IMR-90 (cell line): ENCODE results near the gene POU2AF1.

ENCODE experiments used
- BHLHE40 ChIP-seq: fragments of 150-350 bp; IDR thresholded peaks from 2 replicates; pipeline ENCODE4 v1.6.1; 2016; ENCODE audit warnings: mild to moderate bottlenecking, low read depth, low read length
- CEBPB ChIP-seq: IDR thresholded peaks from 2 replicates; pipeline ENCODE4 v1.6.1; 2012; ENCODE audit warnings: low read depth, low read length, improper control_type of control experiment
- FOS ChIP-seq: fragments of 150-350 bp; IDR thresholded peaks from 2 replicates; pipeline ENCODE4 v1.6.1; 2016; ENCODE audit warnings: low read depth, low read length
- MAFK ChIP-seq: IDR thresholded peaks from 2 replicates; pipeline ENCODE4 v1.6.1; 2012; ENCODE audit warnings: low read depth, low read length, improper control_type of control experiment
- MXI1 ChIP-seq: IDR thresholded peaks from 2 replicates; pipeline ENCODE4 v1.6.1; 2012; ENCODE audit warnings: low read depth, mild to moderate bottlenecking, low read length, moderate library complexity, borderline replicate concordance
- NFE2L2 ChIP-seq: fragments of 150-350 bp; IDR thresholded peaks from 2 replicates; pipeline ENCODE4 v1.6.1; 2016; ENCODE audit warnings: low read depth, mild to moderate bottlenecking, low read length
- POLR2A ChIP-seq: IDR thresholded peaks from 2 replicates; pipeline ENCODE4 v1.6.1; 2012; ENCODE audit warnings: mild to moderate bottlenecking, low read depth, low read length
- RAD21 ChIP-seq: IDR thresholded peaks from 2 replicates; pipeline ENCODE4 v1.6.1; 2012; ENCODE audit warnings: low read length, improper control_type of control experiment
- RCOR1 ChIP-seq: IDR thresholded peaks from 2 replicates; pipeline ENCODE4 v1.6.1; 2012; ENCODE audit warnings: mild to moderate bottlenecking, low read length, improper control_type of control experiment; ENCODE audit not compliant: insufficient replicate concordance
- RFX5 ChIP-seq: IDR thresholded peaks from 2 replicates; pipeline ENCODE4 v1.8.0; 2012; ENCODE audit warnings: low read depth, mild to moderate bottlenecking, low read length, moderate library complexity
- SMC3 ChIP-seq: fragments of 150-350 bp; IDR thresholded peaks from 2 replicates; pipeline ENCODE4 v1.6.1; 2016; ENCODE audit warnings: low read depth, mild to moderate bottlenecking, antibody characterized with exemption, low read length, moderate library complexity
- TF ChIP-seq, protein P1 (sequence below): conservative IDR thresholded peaks from 2 replicates; pipeline ENCODE4 v1.5.1; 2012; ENCODE audit warnings: mild to moderate bottlenecking, low read depth, low read length, improper control_type of control experiment
- TF ChIP-seq, protein P2 (sequence below): fragments of 150-350 bp; IDR thresholded peaks from 2 replicates; pipeline ENCODE4 v1.6.1; 2017; ENCODE audit warnings: mild to moderate bottlenecking, antibody characterized with exemption, low read length, low read depth
- TF ChIP-seq, protein P3 (sequence below): fragments of 150-350 bp; IDR thresholded peaks from 2 replicates; pipeline ENCODE4 v1.6.1; 2016; ENCODE audit warnings: low read depth, mild to moderate bottlenecking, low read length, moderate library complexity, borderline replicate concordance

DNA sequence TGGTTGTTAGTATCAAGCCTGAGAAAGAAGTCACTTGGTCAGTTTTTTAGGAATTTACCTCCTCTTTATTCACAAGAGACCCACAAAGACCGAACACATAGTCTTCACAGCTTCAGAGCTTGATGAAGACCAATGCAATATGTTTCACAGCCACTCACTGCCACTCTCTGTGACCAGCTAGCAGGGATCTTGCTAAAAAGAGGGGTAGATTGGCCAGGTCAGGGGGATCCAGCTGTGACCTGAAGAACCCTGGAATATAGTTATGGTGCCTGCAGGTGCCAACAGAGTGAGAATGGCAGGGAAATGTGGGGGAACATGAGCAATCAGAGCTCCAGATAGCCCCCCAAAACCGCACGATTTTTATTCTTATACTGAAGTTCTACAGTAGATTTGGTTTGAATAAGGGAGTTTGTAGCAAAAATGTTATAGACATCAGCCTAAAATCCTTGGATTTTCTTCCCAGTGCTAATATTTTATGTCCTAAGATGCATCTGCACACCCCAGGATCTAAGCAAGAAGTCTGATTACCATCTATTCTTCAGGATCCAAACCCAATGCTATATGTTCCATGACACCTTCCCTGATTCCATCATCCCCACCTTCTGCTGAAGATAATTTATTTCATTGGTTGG, 8.7 kb downstream of the POU2AF1 start:
- TF ChIP-seq, protein P1, sequence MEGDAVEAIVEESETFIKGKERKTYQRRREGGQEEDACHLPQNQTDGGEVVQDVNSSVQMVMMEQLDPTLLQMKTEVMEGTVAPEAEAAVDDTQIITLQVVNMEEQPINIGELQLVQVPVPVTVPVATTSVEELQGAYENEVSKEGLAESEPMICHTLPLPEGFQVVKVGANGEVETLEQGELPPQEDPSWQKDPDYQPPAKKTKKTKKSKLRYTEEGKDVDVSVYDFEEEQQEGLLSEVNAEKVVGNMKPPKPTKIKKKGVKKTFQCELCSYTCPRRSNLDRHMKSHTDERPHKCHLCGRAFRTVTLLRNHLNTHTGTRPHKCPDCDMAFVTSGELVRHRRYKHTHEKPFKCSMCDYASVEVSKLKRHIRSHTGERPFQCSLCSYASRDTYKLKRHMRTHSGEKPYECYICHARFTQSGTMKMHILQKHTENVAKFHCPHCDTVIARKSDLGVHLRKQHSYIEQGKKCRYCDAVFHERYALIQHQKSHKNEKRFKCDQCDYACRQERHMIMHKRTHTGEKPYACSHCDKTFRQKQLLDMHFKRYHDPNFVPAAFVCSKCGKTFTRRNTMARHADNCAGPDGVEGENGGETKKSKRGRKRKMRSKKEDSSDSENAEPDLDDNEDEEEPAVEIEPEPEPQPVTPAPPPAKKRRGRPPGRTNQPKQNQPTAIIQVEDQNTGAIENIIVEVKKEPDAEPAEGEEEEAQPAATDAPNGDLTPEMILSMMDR: no peak
- no peak for TF ChIP-seq MAFK
- TF ChIP-seq, protein P2, sequence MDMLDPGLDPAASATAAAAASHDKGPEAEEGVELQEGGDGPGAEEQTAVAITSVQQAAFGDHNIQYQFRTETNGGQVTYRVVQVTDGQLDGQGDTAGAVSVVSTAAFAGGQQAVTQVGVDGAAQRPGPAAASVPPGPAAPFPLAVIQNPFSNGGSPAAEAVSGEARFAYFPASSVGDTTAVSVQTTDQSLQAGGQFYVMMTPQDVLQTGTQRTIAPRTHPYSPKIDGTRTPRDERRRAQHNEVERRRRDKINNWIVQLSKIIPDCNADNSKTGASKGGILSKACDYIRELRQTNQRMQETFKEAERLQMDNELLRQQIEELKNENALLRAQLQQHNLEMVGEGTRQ: no peak
- TF ChIP-seq CEBPB: no peak
- no peak for TF ChIP-seq MXI1
- TF ChIP-seq RAD21: no peak
- TF ChIP-seq, protein P3, sequence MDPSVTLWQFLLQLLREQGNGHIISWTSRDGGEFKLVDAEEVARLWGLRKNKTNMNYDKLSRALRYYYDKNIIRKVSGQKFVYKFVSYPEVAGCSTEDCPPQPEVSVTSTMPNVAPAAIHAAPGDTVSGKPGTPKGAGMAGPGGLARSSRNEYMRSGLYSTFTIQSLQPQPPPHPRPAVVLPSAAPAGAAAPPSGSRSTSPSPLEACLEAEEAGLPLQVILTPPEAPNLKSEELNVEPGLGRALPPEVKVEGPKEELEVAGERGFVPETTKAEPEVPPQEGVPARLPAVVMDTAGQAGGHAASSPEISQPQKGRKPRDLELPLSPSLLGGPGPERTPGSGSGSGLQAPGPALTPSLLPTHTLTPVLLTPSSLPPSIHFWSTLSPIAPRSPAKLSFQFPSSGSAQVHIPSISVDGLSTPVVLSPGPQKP: no peak
- TF ChIP-seq SMC3: no peak
- no peak for TF ChIP-seq POLR2A
- no peak for TF ChIP-seq RFX5
- no peak for TF ChIP-seq NFE2L2
- TF ChIP-seq RCOR1: no peak
- TF ChIP-seq BHLHE40: no peak
- no peak for TF ChIP-seq FOS
